OCI-LY1 (cell line): ENCODE data around the gene ZNF618.

Experiments used
- H2AFZ ChIP-seq: fragments of 200-600 bp; sonication (generic), shearing (Covaris generic); 2 replicates; pipeline ENCODE4 v1.6.0; 2014; ENCODE audit warnings: antibody characterized with exemption, mild to moderate bottlenecking, low read length
- H3F3A ChIP-seq: fragments of 200-600 bp; sonication (generic), shearing (Covaris generic); 2 replicates; pipeline ENCODE4 v1.6.0; 2014; ENCODE audit warnings: mild to moderate bottlenecking, antibody characterized with exemption, low read length, moderate library complexity; ENCODE audit not compliant: insufficient read depth
- H3K27ac ChIP-seq: fragments of 200-600 bp; sonication (generic); 2 replicates; pipeline ENCODE4 v1.5.1; 2014; ENCODE audit warnings: low read length, mixed run types, mild to moderate bottlenecking, low read depth; ENCODE audit not compliant: poor library complexity, severe bottlenecking
- H3K27me3 ChIP-seq: fragments of 200-600 bp; sonication (generic); 2 replicates; pipeline ENCODE4 v1.6.0; 2014; ENCODE audit warnings: antibody characterized with exemption, mild to moderate bottlenecking, low read length, moderate library complexity; ENCODE audit not compliant: insufficient read depth
- H3K36me3 ChIP-seq: fragments of 200-600 bp; sonication (generic); 2 replicates; pipeline ENCODE4 v1.6.1; 2014; ENCODE audit warnings: mild to moderate bottlenecking, antibody characterized with exemption, low read length, moderate library complexity, mixed read lengths; ENCODE audit not compliant: insufficient read depth
- H3K4me1 ChIP-seq: fragments of 200-600 bp; sonication (generic); 2 replicates; pipeline ENCODE4 v1.5.1; 2014; ENCODE audit warnings: mild to moderate bottlenecking, low read length, moderate library complexity; ENCODE audit not compliant: insufficient read depth, severe bottlenecking
- H3K4me2 ChIP-seq: fragments of 200-600 bp; sonication (generic), shearing (Covaris generic); 2 replicates; pipeline ENCODE4 v1.6.1; 2014; ENCODE audit warnings: low read length
- H3K4me3 ChIP-seq: fragments of 200-600 bp; sonication (generic); 2 replicates; pipeline ENCODE4 v1.5.1; 2014; ENCODE audit warnings: low read length, low read depth, mild to moderate bottlenecking, mixed read lengths; ENCODE audit not compliant: poor library complexity, severe bottlenecking
- H3K79me2 ChIP-seq: fragments of 200-600 bp; shearing (Covaris generic); 2 replicates; pipeline ENCODE4 v1.6.1; 2016; ENCODE audit warnings: mixed run types, low read length, mixed read lengths; ENCODE audit not compliant: insufficient read depth
- H3K9ac ChIP-seq: fragments of 200-600 bp; sonication (generic), shearing (Covaris generic); 2 replicates; pipeline ENCODE4 v1.6.1; 2014; ENCODE audit warnings: mild to moderate bottlenecking, low read length, mixed read lengths
- H3K9me2 ChIP-seq: fragments of 200-600 bp; sonication (generic), shearing (Covaris generic); 2 replicates; pipeline ENCODE4 v1.6.1; 2014; ENCODE audit warnings: low read depth, mild to moderate bottlenecking, low read length, mixed read lengths
- H3K9me3 ChIP-seq: fragments of 200-600 bp; shearing (Covaris generic); 2 replicates; pipeline ENCODE4 v1.6.1; 2014; ENCODE audit warnings: low read length, mixed read lengths
- H4K20me1 ChIP-seq: fragments of 200-600 bp; sonication (generic), shearing (Covaris generic); 2 replicates; pipeline ENCODE4 v1.6.0; 2016; ENCODE audit warnings: mild to moderate bottlenecking, low read length; ENCODE audit not compliant: insufficient read depth
- CTCF ChIP-seq: fragments of 200-600 bp; sonication (generic), shearing (Covaris generic); IDR thresholded peaks from 2 replicates; pipeline ENCODE4 v1.5.1; 2017; ENCODE audit warnings: mild to moderate bottlenecking, antibody characterized with exemption, low read length, moderate library complexity, mixed read lengths
- EZH2 ChIP-seq: fragments of 200-600 bp; sonication (generic), shearing (Covaris generic); IDR thresholded peaks from 2 replicates; pipeline ENCODE4 v1.8.0; 2017; ENCODE audit warnings: borderline replicate concordance, mixed run types, mild to moderate bottlenecking, antibody characterized with exemption, low read length, moderate library complexity, mixed read lengths

ZNF618 gene

GRCh38 chr9:114060711-114061110 lies 184.6 kb downstream of the ZNF618 start:
- Histone ChIP-seq H3F3A (no peaks in the 10 kb centered on the region), H3K4me1 (no peaks in the 10 kb centered on the region), H3K9me3 (no peaks in the 10 kb centered on the region), H3K79me2 (no peaks in the 10 kb centered on the region), H3K4me3 (no peak overlapping the region), H4K20me1 (no peaks in the 10 kb centered on the region), H3K27ac (no peak overlapping the region), H2AFZ (no peak overlapping the region), H3K9ac (no peak overlapping the region), H3K4me2 (no peak overlapping the region), H3K9me2 (no peaks in the 10 kb centered on the region), H3K36me3 (no peaks in the 10 kb centered on the region), H3K27me3 (no peaks in the 10 kb centered on the region)
- TF ChIP-seq EZH2 (no peak), CTCF (no peak)

- Histone ChIP-seq H3F3A (no peaks in the 10 kb centered on the region), H3K27ac (no peak overlapping the region), H3K4me3 (no peak overlapping the region), H3K9me2 (no peaks in the 10 kb centered on the region), H3K4me1 (no peaks in the 10 kb centered on the region), H3K4me2 (no peak overlapping the region), H2AFZ (no peak overlapping the region), H3K79me2 (no peaks in the 10 kb centered on the region), H3K27me3 (no peaks in the 10 kb centered on the region), H3K9me3 (no peaks in the 10 kb centered on the region), H3K36me3 (no peaks in the 10 kb centered on the region), H3K9ac (no peak overlapping the region), H4K20me1 (no peaks in the 10 kb centered on the region)
- no peak for TF ChIP-seq CTCF
- TF ChIP-seq EZH2: no peak
Observed at GRCh38 chr9:114061292-114061691, 185.2 kb downstream of the ZNF618 start.

- no peak for TF ChIP-seq EZH2
- TF ChIP-seq CTCF: no peak
- Histone ChIP-seq H3K9me2 (no peaks in the 10 kb centered on the region), H3K4me1 (no peaks in the 10 kb centered on the region), H3K4me3 (no peak overlapping the region), H2AFZ (no peak overlapping the region), H3K36me3 (no peaks in the 10 kb centered on the region), H3K27ac (no peak overlapping the region), H4K20me1 (no peaks in the 10 kb centered on the region), H3F3A (no peaks in the 10 kb centered on the region), H3K9ac (no peak overlapping the region), H3K79me2 (no peaks in the 10 kb centered on the region), H3K9me3 (no peaks in the 10 kb centered on the region), H3K27me3 (no peaks in the 10 kb centered on the region), H3K4me2 (no peak overlapping the region)
Observed at GRCh38 chr9:114061830-114062474, 185.8 kb downstream of the ZNF618 start.
